IPS-18a (cell line): Measurements from ENCODE around the gene EBF3.

Experiments
- H3K27ac ChIP-seq: one replicate; pipeline ENCODE4 v1.5.1; 2013; ENCODE audit warnings: low read length
- H3K27me3 ChIP-seq: one replicate; pipeline ENCODE4 v1.6.1; 2013; ENCODE audit warnings: mild to moderate bottlenecking, low read length; ENCODE audit not compliant: control insufficient read depth, insufficient read depth
- H3K36me3 ChIP-seq: one replicate; pipeline ENCODE4 v1.6.1; 2013; ENCODE audit warnings: low read depth, low read length; ENCODE audit not compliant: control insufficient read depth
- H3K4me1 ChIP-seq: one replicate; pipeline ENCODE4 v1.6.1; 2013; ENCODE audit warnings: low read depth, low read length; ENCODE audit not compliant: control insufficient read depth
- H3K4me3 ChIP-seq: one replicate; pipeline ENCODE4 v1.5.1; 2013; ENCODE audit warnings: low read length
- H3K9ac ChIP-seq: one replicate; pipeline ENCODE4 v1.6.1; 2013; ENCODE audit warnings: mild to moderate bottlenecking, low read length, moderate library complexity
- H3K9me3 ChIP-seq: one replicate; pipeline ENCODE4 v1.6.1; 2013; ENCODE audit warnings: low read depth, low read length; ENCODE audit not compliant: control insufficient read depth

Gene EBF3

DNA sequence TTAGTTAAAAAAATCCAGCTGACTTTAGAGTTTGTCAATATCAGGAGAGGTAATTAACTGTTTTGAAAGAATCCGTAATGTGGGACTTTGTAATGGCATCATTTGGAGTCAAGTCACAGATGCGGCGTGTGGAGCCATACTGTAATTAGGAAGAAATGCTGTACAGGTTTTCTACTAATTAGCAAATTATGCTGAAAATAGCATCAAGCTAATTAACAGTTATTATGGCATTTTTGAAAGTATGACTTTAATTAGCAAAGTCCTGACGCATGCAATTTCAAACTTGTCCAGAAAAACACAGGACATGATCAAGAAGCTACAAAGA, 68.3 kb downstream of the EBF3 start:
- no peak overlapping the region for H3K27ac ChIP-seq
- H3K27me3 ChIP-seq: peaks cover 59% of the 10 kb centered on the region
- peaks cover 54% of the 10 kb centered on the region for H3K4me1 ChIP-seq
- H3K4me3 ChIP-seq: no peak overlapping the region
- H3K9me3 ChIP-seq: no peaks in the 10 kb centered on the region
- no peak overlapping the region for H3K9ac ChIP-seq
- H3K36me3 ChIP-seq: no peaks in the 10 kb centered on the region

DNA sequence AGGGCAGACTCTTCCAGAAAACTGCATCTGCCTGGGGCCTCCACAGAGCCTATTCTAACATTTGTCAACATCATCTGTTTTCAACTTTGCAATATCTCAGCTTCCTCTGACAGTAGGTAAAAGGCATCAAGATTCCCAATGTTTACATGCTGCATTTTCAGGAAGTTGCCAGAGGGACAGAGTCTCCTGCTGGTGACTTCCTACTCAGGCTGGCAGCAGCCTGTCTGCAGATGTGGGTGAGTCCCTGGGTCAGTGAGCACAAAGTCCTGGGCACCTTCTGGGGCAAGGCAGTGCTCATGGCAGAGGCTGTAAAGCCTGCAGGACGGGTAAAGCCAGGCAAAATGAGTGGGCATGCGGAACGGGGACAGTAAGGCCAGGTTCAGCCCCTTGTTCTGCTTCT, 69.4 kb downstream of the EBF3 start:
- H3K27me3 ChIP-seq: peaks cover 48% of the 10 kb centered on the region

GRCh38 chr10:129893104-129894089, 70.7 kb downstream of the EBF3 start:
- no peak overlapping the region for H3K27ac ChIP-seq

More for the DNA sequence above, 69.4 kb downstream of the EBF3 start:
- H3K36me3 ChIP-seq: no peaks in the 10 kb centered on the region
- H3K27ac ChIP-seq: no peak overlapping the region
- H3K4me1 ChIP-seq: peaks cover 52% of the 10 kb centered on the region
- H3K9ac ChIP-seq: no peak overlapping the region
- no peaks in the 10 kb centered on the region for H3K9me3 ChIP-seq
- H3K4me3 ChIP-seq: no peak overlapping the region

DNA sequence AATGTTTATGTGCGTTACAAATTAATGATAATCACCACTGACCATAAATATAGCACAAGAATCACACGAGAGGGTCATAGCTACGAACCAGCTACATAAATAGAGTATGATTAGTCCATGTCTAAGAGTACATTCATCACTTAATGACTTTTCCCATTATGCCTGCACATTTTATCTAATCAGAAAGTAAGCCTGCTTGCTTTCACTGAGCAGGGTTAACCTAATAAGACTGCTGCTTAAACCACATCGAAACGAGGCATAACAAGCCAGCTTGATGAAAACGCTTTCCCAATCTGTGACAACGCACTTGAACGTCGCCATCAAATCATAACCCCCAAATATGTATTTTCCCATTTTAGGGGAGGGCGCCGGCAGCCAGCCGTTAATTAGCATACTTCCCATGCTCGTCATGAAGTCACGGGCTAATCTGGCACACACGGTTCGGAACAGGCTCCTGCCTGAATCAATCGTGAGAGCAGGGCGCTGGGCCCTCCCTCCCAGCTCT, 71.5 kb downstream of the EBF3 start:
- peaks cover 27% of the 10 kb centered on the region for H3K27me3 ChIP-seq
- peaks cover 36% of the 10 kb centered on the region for H3K4me1 ChIP-seq
- no peaks in the 10 kb centered on the region for H3K9me3 ChIP-seq
- no peak overlapping the region for H3K27ac ChIP-seq
- H3K4me3 ChIP-seq: no peak overlapping the region
- no peaks in the 10 kb centered on the region for H3K36me3 ChIP-seq
- H3K9ac ChIP-seq: no peak overlapping the region

More at GRCh38 chr10:129893104-129894089, 70.7 kb downstream of the EBF3 start:
- H3K9me3 ChIP-seq: no peaks in the 10 kb centered on the region
- peaks cover 44% of the 10 kb centered on the region for H3K4me1 ChIP-seq
- H3K4me3 ChIP-seq: no peak overlapping the region
- H3K27me3 ChIP-seq: peaks cover 35% of the 10 kb centered on the region
- H3K9ac ChIP-seq: no peak overlapping the region
- no peaks in the 10 kb centered on the region for H3K36me3 ChIP-seq

DNA sequence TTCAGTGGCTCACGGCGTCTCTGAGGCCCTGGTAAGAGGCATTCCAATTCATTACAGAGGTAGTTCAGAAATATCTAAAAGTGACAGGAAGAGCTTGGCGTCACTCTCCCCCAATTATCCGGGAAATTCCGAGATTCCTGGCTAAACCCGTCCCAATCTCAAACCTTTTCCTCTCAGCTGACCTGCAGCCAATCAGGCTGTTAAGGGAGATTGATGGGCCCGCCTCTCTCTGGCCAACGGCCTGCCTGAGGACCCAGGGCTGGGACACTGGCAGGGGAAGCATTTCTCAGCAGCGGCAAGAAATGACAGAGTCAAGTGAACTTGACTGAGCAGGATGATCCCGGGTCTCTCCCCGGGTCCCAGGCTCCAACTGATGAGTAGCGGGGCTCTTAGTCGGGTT, 72.3 kb downstream of the EBF3 start:
- Histone ChIP-seq H3K9me3 (no peaks in the 10 kb centered on the region), H3K27me3 (peaks cover 19% of the 10 kb centered on the region), H3K4me3 (no peak overlapping the region), H3K36me3 (no peaks in the 10 kb centered on the region), H3K4me1 (peaks cover 28% of the 10 kb centered on the region), H3K9ac (no peak overlapping the region), H3K27ac (no peak overlapping the region)

- Histone ChIP-seq H3K9me3 (no peaks in the 10 kb centered on the region), H3K36me3 (no peaks in the 10 kb centered on the region), H3K27ac (no peak overlapping the region), H3K9ac (no peak overlapping the region), H3K27me3 (peaks cover 5% of the 10 kb centered on the region), H3K4me3 (no peak overlapping the region), H3K4me1 (peaks cover 22% of the 10 kb centered on the region)
Observed at GRCh38 chr10:129890170-129890569, 73.9 kb downstream of the EBF3 start.

- Histone ChIP-seq H3K9ac (no peak overlapping the region), H3K27ac (no peak overlapping the region), H3K36me3 (no peaks in the 10 kb centered on the region)
Observed at GRCh38 chr10:129888784-129889616, 75.1 kb downstream of the EBF3 start.

DNA sequence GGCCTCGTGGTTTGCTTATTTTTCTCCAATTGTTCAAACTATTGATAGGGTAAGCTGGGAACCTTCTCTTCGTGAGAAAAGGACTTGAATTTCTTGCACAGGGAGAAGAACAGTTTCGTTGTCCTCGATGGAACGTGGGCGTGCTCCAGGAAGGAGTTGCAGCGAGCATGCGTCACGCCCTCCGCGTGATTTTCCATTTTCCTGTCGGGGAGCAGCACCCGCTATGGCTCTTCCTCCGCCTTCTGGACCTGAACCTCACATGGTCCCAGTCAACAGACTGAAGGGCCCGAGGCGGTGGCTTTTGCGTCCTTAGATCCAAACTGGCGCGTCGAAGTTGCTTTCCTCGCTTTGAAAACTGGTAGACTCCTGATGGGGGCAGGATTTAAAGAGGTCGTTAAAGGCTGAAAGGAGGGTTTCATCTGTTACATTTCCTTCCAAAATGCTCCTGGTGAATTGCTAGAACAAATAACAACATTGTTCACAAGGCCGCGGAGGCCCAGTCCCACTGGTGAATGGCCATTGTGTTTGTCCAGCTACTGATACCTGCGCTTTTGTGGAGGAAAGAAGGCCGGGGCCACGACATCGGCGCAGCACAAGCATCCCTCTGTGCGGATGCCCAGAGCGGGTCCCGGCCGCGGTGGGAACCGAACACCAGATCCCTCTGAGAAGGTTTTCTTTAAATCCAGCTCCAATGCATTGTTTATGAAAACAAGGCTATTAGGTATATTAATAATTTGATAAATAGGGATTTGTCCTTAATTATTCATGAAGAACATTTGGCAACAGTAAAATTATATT, 75.9 kb downstream of the EBF3 start:
- Histone ChIP-seq H3K4me3 (no peak overlapping the region), H3K27me3 (no peaks in the 10 kb centered on the region), H3K9me3 (no peaks in the 10 kb centered on the region), H3K36me3 (no peaks in the 10 kb centered on the region), H3K4me1 (peaks cover 17% of the 10 kb centered on the region), H3K27ac (no peak overlapping the region), H3K9ac (no peak overlapping the region)

More at GRCh38 chr10:129888784-129889616, 75.1 kb downstream of the EBF3 start:
- no peaks in the 10 kb centered on the region for H3K27me3 ChIP-seq
- peaks cover 17% of the 10 kb centered on the region for H3K4me1 ChIP-seq
- no peak overlapping the region for H3K4me3 ChIP-seq
- no peaks in the 10 kb centered on the region for H3K9me3 ChIP-seq

GRCh38 chr10:129887381-129887905, 76.6 kb downstream of the EBF3 start:
- H3K9ac ChIP-seq: no peak overlapping the region
- no peaks in the 10 kb centered on the region for H3K9me3 ChIP-seq

GRCh38 chr10:129886263-129886662, 77.8 kb downstream of the EBF3 start:
- H3K27ac ChIP-seq: no peak overlapping the region
- H3K9ac ChIP-seq: no peak overlapping the region
- peaks cover 11% of the 10 kb centered on the region for H3K4me1 ChIP-seq
- no peaks in the 10 kb centered on the region for H3K9me3 ChIP-seq
- no peaks in the 10 kb centered on the region for H3K27me3 ChIP-seq
- no peaks in the 10 kb centered on the region for H3K36me3 ChIP-seq
- H3K4me3 ChIP-seq: no peak overlapping the region

More at GRCh38 chr10:129887381-129887905, 76.6 kb downstream of the EBF3 start:
- Histone ChIP-seq H3K4me3 (no peak overlapping the region), H3K27ac (no peak overlapping the region), H3K36me3 (no peaks in the 10 kb centered on the region), H3K27me3 (no peaks in the 10 kb centered on the region), H3K4me1 (peaks cover 17% of the 10 kb centered on the region)
